Gastrocnemius medialis (tissue), 4 donors: Measurements from ENCODE around the gene KIAA1217.

Experiments used
- POLR2A ChIP-seq, 2 donors: fragments of 450-650 bp; IDR thresholded peaks; one replicate each; pipeline ENCODE4 v1.6.1; 2017; ENCODE audit warnings: antibody characterized with exemption in 2 of 2, mild to moderate bottlenecking in 2 of 2, moderate library complexity in 2 of 2
- TF ChIP-seq, protein P1 (sequence below), 5 experiments: fragments of 450-650 bp in 3 of 5; fragments of 200-600 bp in 2 of 5; sonication (generic) in 2 of 5; IDR thresholded peaks in 4 of 5; conservative IDR thresholded peaks in 1 of 5; 1 replicate in 4 of 5; 2 replicates in 1 of 5; pipeline ENCODE4 v1.5.1; 2016 to 2019; ENCODE audit warnings: antibody characterized with exemption in 5 of 5, mild to moderate bottlenecking in 3 of 5, moderate library complexity in 3 of 5

DNA sequence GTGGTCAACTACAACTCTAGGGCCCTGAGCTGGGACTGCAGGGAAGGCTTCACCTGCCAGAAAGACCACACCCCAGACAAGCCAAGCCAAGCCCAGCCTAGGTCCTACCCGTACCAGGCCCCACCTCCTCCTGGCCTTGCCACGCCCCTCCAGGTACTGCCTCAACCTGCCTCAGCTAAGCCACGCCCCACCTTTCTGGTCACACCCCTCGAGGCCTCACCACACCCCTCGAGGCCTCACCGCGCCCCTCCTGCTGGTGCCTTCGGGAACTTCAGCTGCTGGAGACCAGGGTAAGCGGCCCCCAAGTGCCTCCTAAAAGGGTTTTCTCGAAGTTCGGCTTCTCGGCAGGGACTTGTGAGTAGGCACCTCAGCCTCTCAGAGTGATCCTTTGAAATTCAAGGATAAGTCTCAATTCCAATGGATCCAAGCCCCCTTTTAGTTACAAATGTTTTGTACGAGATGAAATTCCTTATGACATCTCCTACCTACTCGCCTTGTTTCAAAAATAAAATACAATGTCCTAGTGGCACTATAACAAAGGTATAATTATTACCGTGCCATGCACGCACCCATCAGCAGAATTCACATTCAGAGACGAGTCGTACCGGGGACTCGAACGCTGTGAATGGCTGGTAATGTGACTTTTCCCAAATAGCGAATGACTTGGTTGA is 343.5 kb downstream of the KIAA1217 start:
- TF ChIP-seq, protein P1, sequence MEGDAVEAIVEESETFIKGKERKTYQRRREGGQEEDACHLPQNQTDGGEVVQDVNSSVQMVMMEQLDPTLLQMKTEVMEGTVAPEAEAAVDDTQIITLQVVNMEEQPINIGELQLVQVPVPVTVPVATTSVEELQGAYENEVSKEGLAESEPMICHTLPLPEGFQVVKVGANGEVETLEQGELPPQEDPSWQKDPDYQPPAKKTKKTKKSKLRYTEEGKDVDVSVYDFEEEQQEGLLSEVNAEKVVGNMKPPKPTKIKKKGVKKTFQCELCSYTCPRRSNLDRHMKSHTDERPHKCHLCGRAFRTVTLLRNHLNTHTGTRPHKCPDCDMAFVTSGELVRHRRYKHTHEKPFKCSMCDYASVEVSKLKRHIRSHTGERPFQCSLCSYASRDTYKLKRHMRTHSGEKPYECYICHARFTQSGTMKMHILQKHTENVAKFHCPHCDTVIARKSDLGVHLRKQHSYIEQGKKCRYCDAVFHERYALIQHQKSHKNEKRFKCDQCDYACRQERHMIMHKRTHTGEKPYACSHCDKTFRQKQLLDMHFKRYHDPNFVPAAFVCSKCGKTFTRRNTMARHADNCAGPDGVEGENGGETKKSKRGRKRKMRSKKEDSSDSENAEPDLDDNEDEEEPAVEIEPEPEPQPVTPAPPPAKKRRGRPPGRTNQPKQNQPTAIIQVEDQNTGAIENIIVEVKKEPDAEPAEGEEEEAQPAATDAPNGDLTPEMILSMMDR (IDR thresholded peaks at IDR 0.05 in 4 of 5, conservative IDR thresholded peaks at IDR 0.05 in 1 of 5): peak; percentile 39 to 72 (median 60)
- no peak for TF ChIP-seq POLR2A (IDR thresholded peaks at IDR 0.05)
